MG63 (cell line): Measurements from ENCODE around the gene USP54. TPM values are rescaled to one million over a fixed set of nuclear protein-coding genes. Genes with fewer than 3 reads are reported as not detected.

Experiments
- DNase-seq: peaks from one replicate; pipeline ENCODE4 v3.0.0-alpha.2; 2020
- H3K27me3 ChIP-seq: fragments of 250-450 bp; sonication (Bioruptor Pico); 2 replicates; pipeline ENCODE4 v1.5.1; 2020; ENCODE audit warnings: mild to moderate bottlenecking, moderate library complexity
- H3K36me3 ChIP-seq: fragments of 250-450 bp; sonication (Bioruptor Pico); 2 replicates; pipeline ENCODE4 v1.5.1; 2020; ENCODE audit warnings: mild to moderate bottlenecking, moderate library complexity
- H3K4me3 ChIP-seq: fragments of 250-450 bp; sonication (Bioruptor Pico); 2 replicates; pipeline ENCODE4 v1.5.1; 2020; ENCODE audit warnings: mild to moderate bottlenecking, moderate library complexity
- H3K9me3 ChIP-seq: fragments of 250-450 bp; sonication (Bioruptor Pico); 2 replicates; pipeline ENCODE4 v1.5.1; 2020; ENCODE audit warnings: mild to moderate bottlenecking, moderate library complexity
- total RNA-seq: library from RNA; depleted of rRNA; stranded (reverse); fragments of >200 nt; shearing (Covaris generic); gene quantifications from 2 replicates; pipeline ENCODE4 v1.2.3, GENCODE V29; 2014; ENCODE audit warnings: low replicate concordance; rRNA removed

Gene USP54
- total RNA-seq, 1 experiment from 2014 or later: 5.3 TPM

GRCh38 chr10:73459683-73460314, 131.3 kb downstream of the USP54 start:
- no peak overlapping the region for H3K4me3 ChIP-seq
- no peaks in the 10 kb centered on the region for H3K27me3 ChIP-seq
- H3K9me3 ChIP-seq: no peaks in the 10 kb centered on the region
- peaks cover 5% of the 10 kb centered on the region for H3K36me3 ChIP-seq
- DNase-seq: no peak

- Histone ChIP-seq H3K27me3 (no peaks in the 10 kb centered on the region), H3K36me3 (peaks cover 8% of the 10 kb centered on the region), H3K4me3 (no peak overlapping the region), H3K9me3 (no peaks in the 10 kb centered on the region)
- DNase-seq: no peak
Observed at GRCh38 chr10:73456187-73456890, 134.8 kb downstream of the USP54 start.

GRCh38 chr10:73449113-73449512, 142.0 kb downstream of the USP54 start:
- no peak for DNase-seq
- no peaks in the 10 kb centered on the region for H3K27me3 ChIP-seq
- peaks cover 3% of the 10 kb centered on the region; the same call in 1 of the 2 replicates for H3K36me3 ChIP-seq
- H3K9me3 ChIP-seq: no peaks in the 10 kb centered on the region
- no peak overlapping the region for H3K4me3 ChIP-seq

- H3K4me3 ChIP-seq: no peak overlapping the region
- H3K36me3 ChIP-seq: peaks cover 3% of the 10 kb centered on the region; the same call in 1 of the 2 replicates
- H3K9me3 ChIP-seq: no peaks in the 10 kb centered on the region
- DNase-seq: no peak
- H3K27me3 ChIP-seq: no peaks in the 10 kb centered on the region
Observed at GRCh38 chr10:73448384-73448783, 142.8 kb downstream of the USP54 start.

Other genes with a start within 250 kb of the USP54 start
- gene CFAP70, start 232.5 kb downstream of the USP54 start, total RNA-seq: 2.8 and 4.1 TPM in 2 replicates
- 32.7 and 62.7 TPM in 2 replicates for gene ANXA7, start 177.3 kb downstream of the USP54 start, total RNA-seq
- 0.10 and 2.4 TPM in 2 replicates for gene MSS51, start 157.8 kb downstream of the USP54 start, total RNA-seq
- gene PPP3CB, start 95.3 kb downstream of the USP54 start, total RNA-seq: 5.9 and 14.5 TPM in 2 replicates
- not detected in 2 replicates for gene MYOZ1, start 50.1 kb upstream of the USP54 start, total RNA-seq
- not detected in 2 replicates for gene SYNPO2L, start 64.7 kb upstream of the USP54 start, total RNA-seq
- 1.1 and 3.1 TPM in 2 replicates for gene AGAP5, start 106.8 kb upstream of the USP54 start, total RNA-seq
- gene SEC24C, start 153.0 kb upstream of the USP54 start, total RNA-seq: 58.8 and 74.6 TPM in 2 replicates
- 58.5 and 93.9 TPM in 2 replicates for gene CHCHD1, start 190.7 kb upstream of the USP54 start, total RNA-seq
- 12.3 and 24.1 TPM in 2 replicates for gene ZSWIM8, start 194.3 kb upstream of the USP54 start, total RNA-seq
- gene NDST2, start 220.3 kb upstream of the USP54 start, total RNA-seq: 1.8 and 4.2 TPM in 2 replicates